Measurements from ENCODE around the gene ATXN10. TPM values are rescaled to one million over a fixed set of nuclear protein-coding genes. Genes with fewer than 3 reads are reported as not detected.

Gene ATXN10
- total and polyA plus RNA-seq, 10 of the 15 experiments (the other 5 are each of a cell fraction or from before 2014, with no cell fraction given): 29.2 to 249 (median 146) TPM

GRCh38 chr22:45775569-45776312 lies 104.1 kb downstream of the ATXN10 start (continued):
- no peak for TF ChIP-seq WRNIP1 (IDR thresholded peaks at IDR 0.05; ENCODE audit: borderline replicate concordance, low read depth, low read length)
- TF ChIP-seq CTCF (IDR thresholded peaks at IDR 0.05 in 2 of 3, conservative IDR thresholded peaks at IDR 0.05 in 1 of 3; ENCODE audit: control insufficient read depth in 2 of 3, extremely low read depth in 1 of 3, insufficient read depth in 1 of 3, low read depth in 3 of 3, low read length in 3 of 3): no peak
- TF ChIP-seq TCF12 (IDR thresholded peaks at IDR 0.05; ENCODE audit: low read depth, low read length): no peak
- TF ChIP-seq CREM (IDR thresholded peaks at IDR 0.05; ENCODE audit: low read depth): peak; percentile 66; the same call in 1 of the 2 replicates
- TF ChIP-seq BMI1 (IDR thresholded peaks at IDR 0.05; ENCODE audit: borderline replicate concordance): no peak
- no peak for TF ChIP-seq REST (IDR thresholded peaks at IDR 0.05; ENCODE audit: low read depth, low read length)
- TF ChIP-seq FOXM1 (IDR thresholded peaks at IDR 0.05; ENCODE audit: low read depth, low read length): peak; percentile 91
- TF ChIP-seq SMARCA5 (IDR thresholded peaks at IDR 0.05): 0 out of 2 replicates have a peak, but pooled peaks have one; percentile 69
- TF ChIP-seq TCF3 (IDR thresholded peaks at IDR 0.05; ENCODE audit: borderline replicate concordance, insufficient read depth, low read depth, low read length): no peak
- TF ChIP-seq BHLHE40 (IDR thresholded peaks at IDR 0.05; ENCODE audit: borderline replicate concordance in 1 of 2, low read depth in 2 of 2, low read length in 1 of 2): peak in 1 of 2 experiments; percentile 65; a peak in 1 of 4 replicates
- no peak for TF ChIP-seq RAD21 (IDR thresholded peaks at IDR 0.05; ENCODE audit: insufficient read depth, low read depth, low read length)
- peak; percentile 76 for TF ChIP-seq ATF7 (IDR thresholded peaks at IDR 0.05; ENCODE audit: low read depth)
- peak; percentile 60; the same call in 1 of the 2 replicates for TF ChIP-seq MXI1 (IDR thresholded peaks at IDR 0.05; ENCODE audit: low read depth, low read length)
- no peak for TF ChIP-seq BCL3 (IDR thresholded peaks at IDR 0.05; ENCODE audit: borderline replicate concordance, insufficient read depth, low read depth, low read length, poor library complexity, severe bottlenecking)
- peak; percentile 62; the same call in 1 of the 2 replicates for TF ChIP-seq ZNF217 (IDR thresholded peaks at IDR 0.05)
- 0 out of 2 replicates have a peak, but pooled peaks have one; percentile 26 for TF ChIP-seq LARP7 (IDR thresholded peaks at IDR 0.05)
- TF ChIP-seq MEF2A (IDR thresholded peaks at IDR 0.05; ENCODE audit: insufficient read depth, low read depth, low read length): peak; percentile 85
- TF ChIP-seq TARDBP (IDR thresholded peaks at IDR 0.05; ENCODE audit: borderline replicate concordance): no peak
- peak; percentile 77 for TF ChIP-seq KLF5 (IDR thresholded peaks at IDR 0.05; ENCODE audit: partially characterized antibody)
- peak; percentile 96 for TF ChIP-seq NR2F1 (conservative IDR thresholded peaks at IDR 0.05)
- TF ChIP-seq ZNF384 (IDR thresholded peaks at IDR 0.05; ENCODE audit: borderline replicate concordance, low read depth, low read length): no peak
- TF ChIP-seq TBL1XR1 (IDR thresholded peaks at IDR 0.05; ENCODE audit: low read depth, low read length): peak; percentile 74; the same call in 1 of the 2 replicates
- TF ChIP-seq NFYA (IDR thresholded peaks at IDR 0.05; ENCODE audit: borderline replicate concordance, low read depth, low read length): no peak
- TF ChIP-seq CBX5 (IDR thresholded peaks at IDR 0.05; ENCODE audit: low read depth): no peak

Measured in GM12878 (cell line).